ENCODE measurements around the gene CHRNA1. TPM values are rescaled to one million over a fixed set of nuclear protein-coding genes. Genes with fewer than 3 reads are reported as not detected.
A peak's percentile ranks its signal among the peaks of the same experiment; 100 is the strongest.

CHRNA1 gene
- total and polyA plus RNA-seq, 4 donors: 0.03 TPM; not detected in 3

DNA sequence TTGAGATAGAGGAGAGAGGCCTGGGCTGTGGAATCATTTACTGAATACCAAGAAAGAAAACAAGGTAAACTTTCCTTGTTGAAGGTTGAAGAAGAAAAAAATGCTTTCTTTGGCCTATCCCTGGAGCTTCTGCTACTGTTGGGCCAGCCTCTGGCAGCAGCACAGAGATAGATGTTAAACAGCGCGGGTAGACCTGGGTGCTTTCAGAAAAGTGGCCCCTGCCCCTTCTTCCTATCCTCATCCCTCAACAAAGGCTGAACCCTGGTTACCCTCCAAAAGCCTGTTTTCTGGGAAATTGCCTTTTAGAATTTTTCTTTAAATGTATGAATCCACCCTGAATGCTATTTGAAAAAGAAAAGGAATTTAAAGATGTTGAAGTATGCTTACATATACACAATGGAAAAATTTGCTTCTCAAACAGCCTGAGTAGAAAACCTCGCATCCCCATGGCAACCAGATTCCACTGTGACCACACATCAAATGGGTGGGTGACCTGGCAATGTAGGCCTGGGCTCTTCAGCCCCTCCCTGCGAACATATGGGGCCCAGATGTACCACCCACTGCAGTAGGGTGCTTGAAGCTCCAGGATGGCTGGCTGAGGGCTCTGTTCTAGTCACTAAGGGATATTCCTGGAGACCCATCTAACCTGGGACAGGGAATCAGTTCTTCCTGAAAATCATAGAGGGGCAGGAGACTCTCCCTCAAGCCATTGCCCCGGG lies 23.4 kb upstream of the CHRNA1 start:
- DNase-seq: peak; percentile 86 to 91 (median 88)
- TF ChIP-seq, protein P1, sequence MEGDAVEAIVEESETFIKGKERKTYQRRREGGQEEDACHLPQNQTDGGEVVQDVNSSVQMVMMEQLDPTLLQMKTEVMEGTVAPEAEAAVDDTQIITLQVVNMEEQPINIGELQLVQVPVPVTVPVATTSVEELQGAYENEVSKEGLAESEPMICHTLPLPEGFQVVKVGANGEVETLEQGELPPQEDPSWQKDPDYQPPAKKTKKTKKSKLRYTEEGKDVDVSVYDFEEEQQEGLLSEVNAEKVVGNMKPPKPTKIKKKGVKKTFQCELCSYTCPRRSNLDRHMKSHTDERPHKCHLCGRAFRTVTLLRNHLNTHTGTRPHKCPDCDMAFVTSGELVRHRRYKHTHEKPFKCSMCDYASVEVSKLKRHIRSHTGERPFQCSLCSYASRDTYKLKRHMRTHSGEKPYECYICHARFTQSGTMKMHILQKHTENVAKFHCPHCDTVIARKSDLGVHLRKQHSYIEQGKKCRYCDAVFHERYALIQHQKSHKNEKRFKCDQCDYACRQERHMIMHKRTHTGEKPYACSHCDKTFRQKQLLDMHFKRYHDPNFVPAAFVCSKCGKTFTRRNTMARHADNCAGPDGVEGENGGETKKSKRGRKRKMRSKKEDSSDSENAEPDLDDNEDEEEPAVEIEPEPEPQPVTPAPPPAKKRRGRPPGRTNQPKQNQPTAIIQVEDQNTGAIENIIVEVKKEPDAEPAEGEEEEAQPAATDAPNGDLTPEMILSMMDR (IDR thresholded peaks at IDR 0.05; ENCODE audit: control extremely low read depth, extremely low read depth): no peak
- ATAC-seq (ENCODE audit: insufficient read depth, low FRiP score): no peak
- H3K27me3 ChIP-seq (ENCODE audit: control insufficient read depth in 3 of 3, insufficient read depth in 3 of 3, low read length in 2 of 3): no peaks in the 10 kb centered on the region
- no peaks in the 10 kb centered on the region for H3K36me3 ChIP-seq (ENCODE audit: control insufficient read depth in 4 of 4, insufficient read depth in 4 of 4, low read length in 4 of 4)
- no peak overlapping the region for H3K4me3 ChIP-seq
- H3K27ac ChIP-seq (ENCODE audit: low read depth in 1 of 2, low read length in 1 of 2): no peak overlapping the region
- no peaks in the 10 kb centered on the region for H3K9me3 ChIP-seq (ENCODE audit: control insufficient read depth in 4 of 4, insufficient read depth in 3 of 4, low read length in 3 of 4)
- H3K9ac ChIP-seq (ENCODE audit: insufficient read depth in 1 of 2, low read length in 2 of 2): no peak overlapping the region
- 72 to 84% methylated on average over 5 of the region's 5 CpGs for WGBS, 2 donors
- peaks cover 0 to 21% (median 5%) of the 10 kb centered on the region in 5 donors for H3K4me1 ChIP-seq (ENCODE audit: control insufficient read depth in 5 of 5, insufficient read depth in 5 of 5, low read length in 5 of 5)

DNA sequence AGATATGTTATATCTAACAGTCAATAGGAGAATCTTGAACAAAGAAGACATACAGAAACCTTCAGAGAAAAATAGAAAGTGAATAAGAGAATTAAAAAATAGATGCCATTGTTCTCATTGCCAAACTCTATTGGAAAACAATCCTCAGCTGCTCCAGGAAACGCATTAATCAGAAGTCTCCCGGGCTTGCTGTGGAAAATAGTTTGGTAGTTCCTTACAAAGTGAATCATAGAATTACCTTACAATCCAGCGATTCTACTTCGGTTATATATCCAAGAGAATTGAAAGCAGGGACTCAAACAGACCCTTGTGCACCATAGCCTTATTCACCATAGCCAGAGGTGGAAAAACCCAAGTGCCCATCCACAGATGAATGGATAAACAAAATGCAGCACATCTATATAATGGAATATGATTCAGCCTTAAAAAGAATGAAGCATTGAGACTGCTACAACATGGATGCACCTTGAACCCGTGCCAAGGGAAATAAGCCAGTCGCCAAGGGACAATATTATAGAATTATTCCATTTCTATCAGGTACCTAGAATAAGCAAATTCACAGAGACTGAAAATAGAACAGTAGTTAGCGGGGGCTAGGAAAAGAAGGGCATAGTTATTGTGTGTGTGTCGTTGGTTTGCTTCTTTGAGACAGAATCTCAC lies 21.9 kb upstream of the CHRNA1 start:
- TF ChIP-seq, protein P1 (IDR thresholded peaks at IDR 0.05; ENCODE audit: control extremely low read depth, extremely low read depth): no peak
- Histone ChIP-seq H3K4me1 (ENCODE audit: control insufficient read depth in 5 of 5, insufficient read depth in 5 of 5, low read length in 5 of 5) (peaks cover 0 to 28% (median 6%) of the 10 kb centered on the region in 5 donors), H3K27me3 (ENCODE audit: control insufficient read depth in 3 of 3, insufficient read depth in 3 of 3, low read length in 2 of 3) (no peaks in the 10 kb centered on the region), H3K9ac (ENCODE audit: insufficient read depth in 1 of 2, low read length in 2 of 2) (no peak overlapping the region), H3K4me3 (no peak overlapping the region), H3K27ac (ENCODE audit: low read depth in 1 of 2, low read length in 1 of 2) (no peak overlapping the region), H3K36me3 (ENCODE audit: control insufficient read depth in 4 of 4, insufficient read depth in 4 of 4, low read length in 4 of 4) (no peaks in the 10 kb centered on the region), H3K9me3 (ENCODE audit: control insufficient read depth in 4 of 4, insufficient read depth in 3 of 4, low read length in 3 of 4) (no peaks in the 10 kb centered on the region)
- WGBS, 2 donors: 82 to 92% methylated on average over 8 of the region's 8 CpGs
- DNase-seq (no peak), ATAC-seq (ENCODE audit: insufficient read depth, low FRiP score) (no peak)

DNA sequence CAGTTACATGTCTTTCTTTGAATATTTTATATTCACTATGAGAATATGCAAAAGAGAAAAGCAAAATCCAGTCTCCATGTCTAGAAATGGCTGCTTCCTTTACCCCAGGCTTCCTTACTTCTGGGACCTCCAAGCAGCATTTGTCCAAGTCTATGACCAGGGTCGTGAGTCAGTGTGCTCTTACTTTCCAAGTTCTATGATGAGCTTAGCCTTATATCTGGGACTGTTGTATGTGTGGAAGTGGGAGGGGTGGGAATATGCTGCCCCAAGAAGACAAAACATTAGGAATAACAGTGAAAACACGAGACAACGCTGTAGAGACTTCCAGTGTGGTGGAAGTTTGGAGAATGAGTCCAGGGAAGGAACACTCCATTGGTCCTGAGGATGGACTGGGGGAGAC lies 21.2 kb upstream of the CHRNA1 start:
- TF ChIP-seq, protein P1 (IDR thresholded peaks at IDR 0.05; ENCODE audit: control extremely low read depth, extremely low read depth): no peak
- Histone ChIP-seq H3K9ac (ENCODE audit: insufficient read depth in 1 of 2, low read length in 2 of 2) (no peak overlapping the region), H3K27me3 (ENCODE audit: control insufficient read depth in 3 of 3, insufficient read depth in 3 of 3, low read length in 2 of 3) (no peaks in the 10 kb centered on the region), H3K27ac (ENCODE audit: low read depth in 1 of 2, low read length in 1 of 2) (no peak overlapping the region), H3K9me3 (ENCODE audit: control insufficient read depth in 4 of 4, insufficient read depth in 3 of 4, low read length in 3 of 4) (no peaks in the 10 kb centered on the region), H3K4me1 (ENCODE audit: control insufficient read depth in 5 of 5, insufficient read depth in 5 of 5, low read length in 5 of 5) (peaks cover 0 to 22% (median 0%) of the 10 kb centered on the region in 5 donors), H3K4me3 (no peak overlapping the region), H3K36me3 (ENCODE audit: control insufficient read depth in 4 of 4, insufficient read depth in 4 of 4, low read length in 4 of 4) (no peaks in the 10 kb centered on the region)
- 70 to 86% methylated on average over 3 of the region's 3 CpGs for WGBS, 2 donors
- DNase-seq (no peak), ATAC-seq (ENCODE audit: insufficient read depth, low FRiP score) (no peak)

All from lung (tissue), 12 donors.